HG03442 (cell line): Measurements from ENCODE around the gene TMEM95.

Experiments used
- ATAC-seq: cut with Tn5 transposase; IDR thresholded peaks from one replicate; pipeline ENCODE4 v1.9.1; 2021; ENCODE audit warnings: mild to moderate bottlenecking, moderate library complexity; ENCODE audit not compliant: unreplicated experiment

The TMEM95 gene

DNA sequence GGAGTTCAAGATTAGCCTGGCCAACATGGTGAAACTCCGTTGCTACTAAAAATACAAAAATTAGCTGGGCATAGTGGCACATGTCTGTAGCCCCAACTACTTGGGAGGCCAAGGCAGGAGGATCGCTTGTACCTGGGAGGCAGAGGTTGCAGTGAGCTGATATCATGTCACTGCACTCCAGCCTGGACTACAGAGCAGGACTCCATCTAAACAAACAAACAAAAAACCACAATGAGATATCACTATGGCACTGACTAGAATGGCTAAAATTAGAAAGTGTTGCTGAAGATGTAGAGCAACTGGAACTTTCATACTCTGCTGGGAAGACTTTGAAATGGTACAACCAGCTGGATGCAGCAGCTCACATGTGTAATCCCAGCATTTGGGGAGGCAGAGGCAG, 19.4 kb downstream of the TMEM95 start:
- ATAC-seq, result no peak

DNA sequence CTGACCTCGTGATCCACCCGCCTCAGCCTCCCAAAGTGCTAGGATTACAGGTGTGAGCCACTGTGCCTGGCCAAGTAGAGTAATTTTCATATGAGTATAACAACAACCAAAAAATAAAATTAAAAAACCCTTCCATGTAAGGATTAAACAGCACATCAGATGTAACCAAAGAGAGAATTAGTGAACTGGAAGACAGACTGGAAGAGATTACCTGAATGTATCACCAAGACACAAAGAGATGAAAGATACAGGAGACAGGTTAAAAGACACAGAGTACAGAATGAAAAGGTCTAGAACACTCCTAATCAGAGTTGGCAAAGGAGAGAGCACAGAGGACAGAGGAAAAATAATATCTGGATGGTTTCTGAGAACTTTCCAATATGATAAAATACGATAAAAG, 24.2 kb downstream of the TMEM95 start:
- ATAC-seq, result no peak

- no peak for ATAC-seq
Measured at GRCh38 chr17:7380321-7380720, 25.4 kb downstream of the TMEM95 start.

DNA sequence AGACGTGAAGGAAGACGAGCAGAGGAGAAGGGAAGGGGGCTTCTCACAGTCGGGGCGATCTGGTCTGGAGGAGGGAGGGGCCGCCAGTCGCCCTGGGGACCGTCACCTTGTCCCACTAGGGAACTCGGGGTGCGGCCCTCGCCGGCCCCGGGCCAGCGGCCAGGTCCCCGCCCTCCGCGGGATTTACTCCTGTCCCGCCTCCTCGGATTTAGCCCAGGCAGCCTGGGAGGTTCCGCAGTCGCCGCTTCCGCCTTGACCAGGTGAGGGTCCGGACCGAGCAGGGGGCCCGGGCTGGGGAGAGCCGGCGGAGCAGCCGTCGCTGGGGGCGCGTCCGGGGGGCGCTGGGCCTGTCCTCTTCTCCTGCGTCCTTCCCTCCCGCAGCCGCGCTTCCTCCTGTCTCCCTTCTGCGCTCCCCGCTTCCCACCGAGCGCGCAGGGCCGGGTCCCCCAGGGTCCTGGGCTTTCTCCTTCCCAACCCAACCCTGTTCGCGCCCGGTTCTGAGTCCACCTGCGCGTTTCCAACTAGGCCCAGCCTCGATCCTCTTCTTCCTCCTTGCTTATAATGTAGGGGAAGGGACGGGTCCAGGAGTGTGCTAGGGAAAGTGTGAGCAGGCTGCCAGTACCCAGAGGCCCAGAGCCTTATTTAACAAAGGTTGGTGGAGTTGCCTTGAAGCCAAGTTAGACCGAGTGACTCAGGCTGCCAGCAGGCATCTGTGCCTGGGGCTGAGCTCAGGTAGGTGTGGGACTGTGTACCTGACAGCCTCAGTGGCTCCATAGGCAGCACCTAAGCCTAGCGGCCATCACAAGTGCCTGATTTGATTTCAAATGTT, 26.1 kb downstream of the TMEM95 start, which contains the start of gene TNK1:
TSS of gene TNK1 (plus strand) at position 235 of the 829 bp plus-strand sequence. CDS start 1,838 bp downstream, outside the sequence.
- no peak for ATAC-seq

- no peak for ATAC-seq
Measured at GRCh38 chr17:7382901-7383300, 27.9 kb downstream of the TMEM95 start.

GRCh38 chr17:7383371-7383741, 28.4 kb downstream of the TMEM95 start:
- no peak for ATAC-seq

DNA sequence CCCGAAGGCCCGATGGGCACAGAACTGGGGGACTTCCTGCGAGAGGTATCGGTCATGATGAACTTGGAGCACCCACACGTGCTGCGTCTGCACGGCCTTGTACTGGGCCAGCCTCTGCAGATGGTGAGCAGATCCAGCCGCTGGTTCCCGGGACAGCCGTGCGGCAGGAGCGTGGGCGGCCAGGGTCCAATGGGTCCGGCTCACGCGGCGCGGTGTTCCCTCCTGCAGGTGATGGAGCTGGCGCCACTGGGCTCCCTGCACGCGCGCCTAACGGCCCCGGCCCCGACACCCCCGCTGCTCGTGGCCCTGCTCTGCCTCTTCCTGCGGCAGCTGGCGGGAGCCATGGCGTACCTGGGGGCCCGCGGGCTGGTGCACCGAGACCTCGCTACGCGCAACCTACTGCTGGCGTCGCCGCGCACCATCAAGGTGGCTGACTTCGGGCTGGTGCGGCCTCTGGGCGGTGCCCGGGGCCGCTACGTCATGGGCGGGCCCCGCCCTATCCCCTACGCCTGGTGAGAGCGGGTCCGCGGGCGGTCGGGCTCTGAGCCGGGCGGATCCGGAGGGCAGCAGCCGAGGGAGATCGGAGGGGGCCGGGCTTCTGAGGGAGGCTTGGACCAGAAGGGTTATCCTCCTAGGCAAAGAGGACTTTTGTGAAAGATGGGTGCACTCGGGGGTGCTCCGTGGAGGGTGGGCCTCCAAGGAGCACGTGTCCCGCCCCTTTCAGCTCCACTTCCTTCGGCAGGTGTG, 29.0 kb downstream of the TMEM95 start:
- peak; percentile 60 for ATAC-seq

- no peak for ATAC-seq
Measured at GRCh38 chr17:7384489-7385081, 29.6 kb downstream of the TMEM95 start.

DNA sequence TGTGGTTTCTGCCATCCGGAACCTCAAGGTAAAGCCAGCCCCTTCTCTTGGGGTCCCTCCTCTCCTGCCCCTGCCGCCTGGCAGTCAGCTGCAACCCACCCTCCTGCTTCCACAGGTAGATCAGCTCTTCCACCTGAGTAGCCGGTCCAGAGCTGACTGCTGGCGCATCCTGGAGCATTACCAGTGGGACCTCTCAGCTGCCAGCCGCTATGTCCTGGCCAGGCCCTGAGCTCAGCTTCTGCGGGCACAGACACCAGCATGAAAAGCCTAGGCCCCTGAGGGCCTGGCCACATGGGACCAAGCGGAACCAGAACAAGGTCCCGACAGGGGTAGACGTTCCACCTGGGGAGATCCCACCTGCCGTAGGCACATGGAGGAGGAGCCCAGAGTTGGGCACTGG, 33.9 kb downstream of the TMEM95 start:
- ATAC-seq, result no peak

- no peak for ATAC-seq
Measured at GRCh38 chr17:7389924-7390910, 35.3 kb downstream of the TMEM95 start.

DNA sequence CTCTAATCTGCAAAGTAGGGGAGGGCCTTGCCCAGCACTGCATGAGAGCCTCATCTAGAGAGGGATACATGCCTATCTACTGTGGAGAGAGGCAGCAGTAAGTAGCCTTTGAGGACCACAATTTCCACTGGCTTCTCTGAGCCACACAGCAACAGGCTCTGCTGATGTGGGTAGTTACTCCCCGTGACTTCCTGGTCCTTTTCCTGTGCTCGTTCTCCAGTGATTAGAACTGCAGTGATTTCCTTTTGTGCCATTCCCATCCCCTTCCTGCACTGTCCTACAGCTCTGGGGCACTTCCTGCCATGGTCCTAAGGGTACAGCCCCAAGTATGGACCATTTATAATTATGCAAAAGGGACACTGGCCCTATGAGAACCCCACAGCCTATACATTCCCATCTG, 36.4 kb downstream of the TMEM95 start:
- ATAC-seq, result no peak

DNA sequence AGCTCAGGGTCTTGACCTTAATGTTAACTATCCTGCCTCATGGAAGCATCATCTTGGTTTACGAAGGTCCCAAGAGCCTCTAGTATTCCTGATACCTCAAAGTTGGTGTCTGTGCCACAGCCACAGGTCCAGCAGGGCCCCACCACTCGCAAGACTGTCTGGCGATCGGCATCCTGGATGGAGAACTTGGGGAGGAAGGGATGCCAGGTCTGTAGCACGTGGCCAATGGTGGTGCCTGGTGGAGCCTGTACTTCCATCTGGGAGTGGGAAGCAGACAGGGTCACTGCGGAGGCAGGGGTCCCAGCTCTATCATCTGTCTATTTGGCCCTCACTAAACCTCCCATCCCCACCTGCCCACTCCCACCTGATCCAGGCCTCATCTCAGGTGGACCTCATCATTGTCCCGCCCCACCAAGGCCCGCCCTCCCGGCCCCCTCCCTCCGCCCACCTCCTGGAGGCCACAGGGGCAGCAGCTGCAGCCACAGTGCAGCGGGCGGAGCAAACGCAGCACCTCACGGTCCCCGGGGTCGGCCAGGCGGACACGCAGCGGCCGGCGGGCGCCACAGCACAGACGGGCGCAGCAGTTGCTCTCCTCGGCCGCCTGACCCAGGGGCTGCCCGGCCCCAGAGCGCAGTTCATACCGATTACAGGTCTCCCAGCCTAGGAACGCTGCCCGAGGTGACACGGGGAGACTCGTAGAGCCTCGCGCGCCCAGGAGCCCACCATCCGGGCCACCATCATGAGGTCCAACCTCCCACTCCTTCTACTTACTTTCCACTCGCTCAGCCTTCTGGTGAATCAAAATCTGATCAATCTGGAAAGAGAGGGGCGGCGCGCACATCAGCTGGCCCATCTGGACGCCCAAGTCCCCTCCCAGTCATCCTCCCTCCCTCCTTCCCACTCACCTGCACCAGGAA, 38.0 kb downstream of the TMEM95 start:
- no peak for ATAC-seq

DNA sequence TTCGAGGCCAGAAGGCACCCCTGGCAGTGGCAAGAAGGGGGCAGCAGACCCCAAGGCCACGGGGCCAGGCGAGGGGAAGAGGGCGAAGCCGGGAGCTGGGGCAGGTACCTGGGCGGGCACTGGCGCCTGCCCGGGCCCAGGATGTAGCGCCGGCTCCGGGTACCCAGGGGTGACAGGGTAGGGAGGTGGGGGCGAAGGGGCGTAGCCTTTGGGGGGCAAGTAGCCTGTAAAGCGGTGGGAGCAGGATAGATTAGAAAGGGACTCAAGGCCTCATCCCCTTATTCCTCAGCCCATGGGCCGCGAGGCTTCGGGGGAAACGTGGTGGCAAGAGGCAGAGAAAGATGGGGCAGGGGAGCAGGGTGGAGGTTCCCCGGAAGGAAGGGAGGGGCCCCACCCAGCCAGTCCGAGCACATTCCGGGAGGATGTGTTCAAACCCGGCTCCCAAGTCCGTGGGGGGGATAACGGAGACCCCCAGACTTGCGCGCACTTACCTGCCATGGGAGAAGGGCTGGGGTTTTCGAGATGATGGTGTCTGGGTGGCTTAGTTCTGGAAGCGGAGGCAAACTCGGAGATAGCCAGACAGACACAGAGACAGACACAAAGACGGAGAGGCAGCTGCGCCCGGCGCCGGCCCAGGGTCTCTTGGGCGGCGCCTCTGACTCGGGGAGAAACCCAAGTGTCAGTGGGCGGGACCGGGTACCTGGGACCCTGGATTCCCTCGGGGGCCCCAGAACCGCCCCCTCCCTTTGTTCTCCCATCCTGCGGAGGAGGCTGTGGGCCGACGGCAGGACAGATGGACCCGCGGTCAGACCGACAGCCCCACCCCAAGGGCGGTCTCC, 38.9 kb downstream of the TMEM95 start:
- peak; percentile 36 for ATAC-seq

DNA sequence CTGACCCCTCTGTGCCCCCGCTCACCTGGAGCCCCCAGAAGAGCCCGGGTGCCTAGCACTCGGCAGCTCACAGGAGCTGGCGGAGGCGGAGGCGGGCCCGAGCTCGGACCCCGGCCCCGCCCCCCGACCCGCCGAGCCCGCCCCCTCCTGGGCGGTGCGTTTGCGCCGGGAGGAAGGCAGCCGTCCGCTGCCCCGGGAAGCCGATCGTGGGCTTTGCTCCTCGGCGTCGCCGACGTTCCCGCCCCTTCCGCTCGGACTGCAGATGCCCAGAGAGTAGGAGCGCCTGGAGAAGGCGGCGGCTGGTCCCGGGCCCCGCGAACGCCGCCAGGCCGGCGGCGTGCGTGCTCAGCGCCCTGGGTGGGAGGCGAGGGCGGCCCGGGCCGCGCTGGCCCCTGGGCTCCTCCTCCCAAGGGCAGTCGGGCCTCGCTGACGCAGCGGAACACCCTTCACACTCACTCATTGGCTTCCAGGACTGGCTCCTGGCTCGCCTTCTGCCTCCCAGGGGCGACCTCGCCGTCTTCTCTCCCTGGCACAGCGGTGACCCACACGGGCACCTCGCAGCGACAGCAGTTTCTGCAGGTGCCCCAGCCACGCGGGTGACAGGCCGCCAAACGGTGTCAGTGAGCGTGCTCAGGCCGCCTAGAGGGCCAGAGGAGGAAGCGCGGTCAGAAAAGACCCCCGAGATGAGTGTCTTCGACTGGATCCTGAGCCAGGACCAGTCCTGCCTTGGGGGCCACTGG, 39.7 kb downstream of the TMEM95 start, which contains the start of gene PLSCR3:
TSS of gene PLSCR3 (minus strand) at position 74 of the 740 bp plus-strand sequence. CDS start 415 bp downstream, outside the sequence.
- peak; percentile 74 for ATAC-seq

GRCh38 chr17:7396147-7396546, 41.2 kb downstream of the TMEM95 start:
- no peak for ATAC-seq

- no peak for ATAC-seq
Measured at GRCh38 chr17:7398612-7399011, 43.7 kb downstream of the TMEM95 start.

GRCh38 chr17:7403043-7403726, 48.2 kb downstream of the TMEM95 start:
- ATAC-seq, result no peak

- ATAC-seq, result no peak
Measured at GRCh38 chr17:7403727-7403976, 48.7 kb downstream of the TMEM95 start.
